Peyer's patch (tissue), 4 donors: ENCODE data around the gene C16orf95.

ENCODE experiments used
- CTCF ChIP-seq, 6 experiments: fragments of 450-650 bp in 4 of 6; fragments of 200-600 bp in 2 of 6; sonication (generic) in 1 of 6; IDR thresholded peaks; one replicate each; pipeline ENCODE4 v1.5.1; 2017 to 2019; ENCODE audit warnings: antibody characterized with exemption in 6 of 6, mild to moderate bottlenecking in 3 of 6, moderate library complexity in 1 of 6
- POLR2A ChIP-seq, 2 donors: fragments of 450-650 bp; IDR thresholded peaks; one replicate each; pipeline ENCODE4 v1.5.1; 2017; ENCODE audit warnings: antibody characterized with exemption in 2 of 2, mild to moderate bottlenecking in 2 of 2, moderate library complexity in 2 of 2

GRCh38 chr16:87295259-87295658 is 21.9 kb downstream of the C16orf95 start:
- TF ChIP-seq CTCF (IDR thresholded peaks at IDR 0.05) (no peak), POLR2A (IDR thresholded peaks at IDR 0.05) (no peak)
